Fibroblast of the aortic adventitia (primary cell): Measurements from ENCODE around the gene ZNF521. TPM values are rescaled to one million over a fixed set of nuclear protein-coding genes. Genes with fewer than 3 reads are reported as not detected.
A peak's percentile ranks its signal among the peaks of the same experiment; 100 is the strongest.

ENCODE experiments used
- DNase-seq: peaks from one replicate; pipeline ENCODE4 v3.0.0-alpha.2; 2010; ENCODE audit warnings: low read depth
- H3K4me3 ChIP-seq: 2 replicates; pipeline ENCODE4 v1.5.1; 2011; ENCODE audit warnings: low read depth, mild to moderate bottlenecking, control low read depth, low read length, moderate library complexity
- total RNA-seq: library from RNA; depleted of rRNA; stranded (reverse); fragments of >200 nt; gene quantifications from 2 replicates; pipeline ENCODE4 v1.2.3, GENCODE V29; 2012; ENCODE audit warnings: low replicate concordance
- TF ChIP-seq, protein P1 (sequence below): IDR thresholded peaks from 2 replicates; pipeline ENCODE4 v1.5.1; 2011; ENCODE audit warnings: mild to moderate bottlenecking, low read length, control low read depth, inconsistent platforms; ENCODE audit not compliant: insufficient read depth

Gene ZNF521
- total RNA-seq, 1 donor: 35.7 TPM

- H3K4me3 ChIP-seq: no peak overlapping the region
- TF ChIP-seq, protein P1, sequence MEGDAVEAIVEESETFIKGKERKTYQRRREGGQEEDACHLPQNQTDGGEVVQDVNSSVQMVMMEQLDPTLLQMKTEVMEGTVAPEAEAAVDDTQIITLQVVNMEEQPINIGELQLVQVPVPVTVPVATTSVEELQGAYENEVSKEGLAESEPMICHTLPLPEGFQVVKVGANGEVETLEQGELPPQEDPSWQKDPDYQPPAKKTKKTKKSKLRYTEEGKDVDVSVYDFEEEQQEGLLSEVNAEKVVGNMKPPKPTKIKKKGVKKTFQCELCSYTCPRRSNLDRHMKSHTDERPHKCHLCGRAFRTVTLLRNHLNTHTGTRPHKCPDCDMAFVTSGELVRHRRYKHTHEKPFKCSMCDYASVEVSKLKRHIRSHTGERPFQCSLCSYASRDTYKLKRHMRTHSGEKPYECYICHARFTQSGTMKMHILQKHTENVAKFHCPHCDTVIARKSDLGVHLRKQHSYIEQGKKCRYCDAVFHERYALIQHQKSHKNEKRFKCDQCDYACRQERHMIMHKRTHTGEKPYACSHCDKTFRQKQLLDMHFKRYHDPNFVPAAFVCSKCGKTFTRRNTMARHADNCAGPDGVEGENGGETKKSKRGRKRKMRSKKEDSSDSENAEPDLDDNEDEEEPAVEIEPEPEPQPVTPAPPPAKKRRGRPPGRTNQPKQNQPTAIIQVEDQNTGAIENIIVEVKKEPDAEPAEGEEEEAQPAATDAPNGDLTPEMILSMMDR: no peak
- DNase-seq: no peak
Measured at GRCh38 chr18:25248755-25249154, 103.2 kb downstream of the ZNF521 start.

- no peak overlapping the region for H3K4me3 ChIP-seq
- peak; percentile 32 for DNase-seq
- TF ChIP-seq, protein P1: no peak
Measured at GRCh38 chr18:25247725-25248124, 104.2 kb downstream of the ZNF521 start.

GRCh38 chr18:25244924-25245698 lies 106.9 kb downstream of the ZNF521 start:
- H3K4me3 ChIP-seq: no peak overlapping the region
- TF ChIP-seq, protein P1: no peak
- DNase-seq: no peak

DNA sequence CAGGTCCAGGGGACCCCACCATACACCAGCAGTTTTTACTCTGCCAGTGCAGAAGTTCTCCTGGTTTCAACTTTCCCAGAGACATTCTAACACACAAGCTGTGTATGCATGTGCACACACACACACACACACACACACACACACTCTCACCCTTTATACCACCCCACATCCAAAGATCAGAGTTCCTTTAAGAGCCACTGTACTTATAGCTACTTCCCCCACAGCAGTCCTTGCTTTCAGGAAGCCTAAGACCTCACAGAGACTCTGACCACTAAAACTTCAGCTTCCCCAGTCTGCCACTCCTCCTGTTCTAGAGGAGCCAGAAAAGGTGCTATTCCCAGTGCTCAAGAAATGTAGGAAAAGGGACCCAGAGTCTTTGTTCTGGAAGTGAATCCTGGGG lies 107.8 kb downstream of the ZNF521 start:
- H3K4me3 ChIP-seq: no peak overlapping the region
- TF ChIP-seq, protein P1: no peak
- no peak for DNase-seq

GRCh38 chr18:25243754-25244153 lies 108.2 kb downstream of the ZNF521 start:
- TF ChIP-seq, protein P1: no peak
- no peak for DNase-seq
- H3K4me3 ChIP-seq: no peak overlapping the region

DNA sequence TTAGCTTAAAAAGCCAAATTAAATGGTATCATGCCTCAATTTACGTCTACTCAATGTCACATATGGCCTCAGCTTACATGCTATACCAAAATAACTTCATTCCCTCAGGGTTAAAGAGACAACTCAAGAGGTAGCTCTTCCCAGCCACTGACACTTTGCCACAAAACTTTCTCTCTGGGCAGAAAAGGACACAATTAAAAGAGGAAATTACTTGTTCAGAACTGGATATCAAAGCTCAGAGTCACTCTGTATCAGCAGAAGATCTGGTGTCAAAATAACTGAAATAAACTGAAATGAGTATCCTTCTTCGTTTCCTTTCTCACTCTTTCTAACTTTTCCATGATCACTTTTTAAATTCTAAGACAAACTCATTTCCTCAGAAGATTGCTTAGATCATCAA lies 108.7 kb downstream of the ZNF521 start:
- DNase-seq: no peak
- H3K4me3 ChIP-seq: no peak overlapping the region
- TF ChIP-seq, protein P1: no peak

DNA sequence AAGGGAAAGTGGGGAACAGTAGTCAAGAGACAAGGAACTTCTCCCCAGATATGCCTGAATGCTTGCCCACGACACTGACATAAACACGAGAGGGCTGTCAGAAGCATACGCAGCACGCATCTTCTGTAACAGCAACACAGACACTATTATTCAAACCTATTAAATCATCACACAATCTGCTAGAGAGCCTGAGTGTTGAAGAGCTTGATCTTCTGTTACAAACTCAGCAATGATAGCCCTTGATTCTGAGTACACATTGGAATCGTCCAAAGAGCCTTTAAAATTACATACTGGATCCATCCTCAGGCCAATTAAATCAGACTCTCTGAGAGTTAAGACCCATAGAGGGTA lies 111.6 kb downstream of the ZNF521 start:
- TF ChIP-seq, protein P1: no peak
- no peak for DNase-seq
- no peak overlapping the region for H3K4me3 ChIP-seq
